Glomerular endothelial cell (primary cell): Measurements from ENCODE around the gene ACP1. TPM values are rescaled to one million over a fixed set of nuclear protein-coding genes. Genes with fewer than 3 reads are reported as not detected.

Experiments
- DNase-seq: peaks from one replicate; pipeline ENCODE4 v3.0.0-alpha.2; 2011; ENCODE audit warnings: low read depth, low spot score; ENCODE audit errors: extremely low read depth
- total RNA-seq: library from RNA; depleted of rRNA; stranded (reverse); fragments of >200 nt; gene quantifications from 2 replicates; pipeline ENCODE4 v1.2.3, GENCODE V29; 2015

The ACP1 gene
- 84.5 and 88.9 TPM in 2 replicates for total RNA-seq

DNA sequence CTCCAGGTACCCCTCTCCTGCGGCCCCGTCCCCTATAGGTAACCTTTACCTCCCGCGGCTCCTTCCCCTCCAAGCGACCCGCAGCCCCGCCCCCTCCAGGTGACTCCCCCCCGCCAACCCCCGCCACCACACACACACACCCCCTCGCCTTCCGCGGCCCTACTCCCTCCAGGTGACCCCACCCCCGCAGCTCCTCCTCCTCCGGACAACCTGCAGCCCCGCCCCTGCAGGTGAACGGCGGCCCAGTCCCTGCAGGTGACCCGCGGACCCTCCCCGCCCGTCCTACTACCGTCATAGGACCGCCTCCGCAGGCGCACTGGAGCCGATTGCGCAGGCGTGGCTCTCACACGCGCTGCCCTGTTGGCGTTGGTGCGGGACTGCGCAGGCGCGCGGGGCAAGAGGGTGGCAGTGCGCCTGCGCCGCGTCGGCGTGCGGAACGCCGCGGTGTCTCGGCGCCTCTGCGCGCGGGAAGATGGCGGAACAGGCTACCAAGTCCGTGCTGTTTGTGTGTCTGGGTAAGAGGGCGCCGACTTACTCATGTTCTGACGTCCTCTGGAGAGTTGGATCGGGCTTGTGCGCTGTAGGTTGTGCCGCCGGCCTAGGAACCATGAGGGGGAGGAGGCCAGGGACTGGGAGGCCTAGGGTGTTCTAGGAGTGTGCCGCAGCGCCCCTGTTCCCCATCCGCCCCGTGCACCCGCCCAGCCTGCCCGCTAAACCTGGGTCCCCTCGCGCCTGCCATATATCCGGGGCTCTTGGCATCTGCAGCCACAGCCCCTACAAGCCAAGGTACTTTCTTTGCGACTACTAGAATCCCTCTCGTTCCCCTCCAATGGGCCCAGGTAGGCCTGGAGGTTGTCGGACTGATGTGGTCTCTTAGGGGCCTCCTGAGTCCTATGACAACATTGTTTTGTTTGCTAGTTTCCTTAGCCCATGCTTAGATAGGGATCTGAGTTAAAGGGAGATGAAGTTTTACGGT lies at the start of gene ACP1:
Gene ACP1, plus strand, starts transcription at position 455 of the 976 bp plus-strand sequence. Its CDS starts 18 bp downstream, at position 473.
- peak; percentile 48 for DNase-seq

DNA sequence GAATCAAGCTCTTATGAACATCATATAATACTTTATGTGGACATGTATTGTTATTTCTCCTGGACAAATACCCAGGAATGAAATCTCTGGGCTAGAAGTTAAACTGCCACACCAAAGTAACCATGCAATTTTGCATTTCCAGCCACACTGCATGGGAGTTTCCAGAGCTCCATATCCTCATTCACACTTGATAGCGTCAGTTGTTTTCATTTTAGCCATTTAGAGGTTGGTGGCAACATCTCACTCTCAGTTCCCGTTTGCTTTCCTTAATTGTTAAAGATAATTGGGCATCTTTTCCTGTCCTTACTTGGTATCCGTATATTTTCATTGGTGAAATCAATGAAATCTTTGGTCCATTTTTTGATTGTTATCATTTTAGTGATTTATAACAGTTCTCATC lies 48.7 kb upstream of the ACP1 start:
- DNase-seq = no peak

DNA sequence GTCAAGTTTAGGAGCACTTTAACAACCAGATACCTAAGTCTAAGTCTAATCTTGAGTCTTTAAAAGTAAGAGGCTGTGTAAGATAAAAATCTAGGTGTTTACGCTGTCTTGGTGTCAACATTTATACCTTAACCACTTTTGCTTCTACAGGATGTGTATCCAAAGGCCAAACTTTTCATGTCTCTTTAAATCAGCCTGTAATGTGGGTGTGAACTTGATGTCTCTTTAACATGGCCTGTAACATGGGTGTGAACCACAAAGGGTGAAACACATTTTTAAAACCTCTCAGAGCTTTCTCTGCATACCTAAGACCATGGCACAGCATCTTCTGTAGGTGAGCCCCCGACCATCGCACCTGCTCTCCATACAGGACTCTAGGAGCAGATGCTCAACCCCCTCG lies 41.3 kb upstream of the ACP1 start:
- no peak for DNase-seq

DNA sequence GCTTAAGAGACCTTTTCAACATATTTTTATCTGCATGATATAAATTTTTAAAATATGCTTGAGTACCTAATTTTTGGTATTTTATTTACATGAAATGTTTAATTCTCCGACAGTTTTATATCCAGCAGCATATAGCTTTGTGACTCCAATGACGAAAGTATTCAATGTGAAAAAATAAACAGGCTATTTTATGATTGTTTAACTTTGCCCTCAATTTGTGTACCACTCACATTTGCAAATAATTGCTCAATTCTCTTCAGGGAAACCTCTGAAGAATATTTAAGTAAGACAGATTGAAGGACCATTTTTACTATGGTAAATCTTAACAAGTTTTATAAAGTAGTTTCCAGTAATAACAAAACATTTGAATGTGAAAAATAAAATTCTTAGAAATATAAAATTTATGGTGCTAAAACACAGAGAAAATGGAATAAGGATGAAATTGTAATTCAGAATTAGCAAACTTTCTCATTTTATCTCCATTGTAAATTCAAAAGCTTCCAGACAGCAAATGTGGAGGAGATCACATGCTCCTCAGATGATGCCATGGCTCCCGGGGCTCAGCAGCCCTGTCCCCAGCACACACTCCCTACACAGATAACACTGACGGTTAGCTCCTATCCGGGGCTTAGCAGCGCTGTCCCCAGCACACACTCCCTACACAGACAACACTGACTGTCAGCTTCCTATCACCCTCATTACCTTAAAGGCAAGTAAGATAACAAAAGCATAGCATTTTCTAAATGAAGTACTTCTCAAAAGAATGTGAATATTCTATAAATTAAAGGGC lies 40.6 kb upstream of the ACP1 start:
- DNase-seq = no peak

DNA sequence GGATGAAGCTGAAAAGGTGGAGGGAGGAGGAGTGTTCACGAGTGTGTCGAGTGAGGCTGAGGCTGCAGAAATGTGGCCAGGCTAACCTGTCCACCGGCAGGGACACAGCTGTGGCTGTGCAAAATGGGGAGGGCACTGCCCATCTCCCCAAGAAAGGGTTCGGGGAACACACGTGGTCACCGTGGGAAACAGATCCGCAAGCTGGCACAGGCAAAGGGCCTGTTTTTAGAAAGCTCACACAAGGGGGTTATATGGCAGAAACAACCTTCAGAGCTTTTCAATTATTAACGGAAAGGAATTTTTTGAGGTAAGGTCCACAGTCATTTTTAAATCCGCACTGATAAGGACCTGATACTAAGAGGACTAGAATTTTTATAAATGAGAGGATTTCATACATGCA lies 36.6 kb upstream of the ACP1 start:
- no peak for DNase-seq

DNA sequence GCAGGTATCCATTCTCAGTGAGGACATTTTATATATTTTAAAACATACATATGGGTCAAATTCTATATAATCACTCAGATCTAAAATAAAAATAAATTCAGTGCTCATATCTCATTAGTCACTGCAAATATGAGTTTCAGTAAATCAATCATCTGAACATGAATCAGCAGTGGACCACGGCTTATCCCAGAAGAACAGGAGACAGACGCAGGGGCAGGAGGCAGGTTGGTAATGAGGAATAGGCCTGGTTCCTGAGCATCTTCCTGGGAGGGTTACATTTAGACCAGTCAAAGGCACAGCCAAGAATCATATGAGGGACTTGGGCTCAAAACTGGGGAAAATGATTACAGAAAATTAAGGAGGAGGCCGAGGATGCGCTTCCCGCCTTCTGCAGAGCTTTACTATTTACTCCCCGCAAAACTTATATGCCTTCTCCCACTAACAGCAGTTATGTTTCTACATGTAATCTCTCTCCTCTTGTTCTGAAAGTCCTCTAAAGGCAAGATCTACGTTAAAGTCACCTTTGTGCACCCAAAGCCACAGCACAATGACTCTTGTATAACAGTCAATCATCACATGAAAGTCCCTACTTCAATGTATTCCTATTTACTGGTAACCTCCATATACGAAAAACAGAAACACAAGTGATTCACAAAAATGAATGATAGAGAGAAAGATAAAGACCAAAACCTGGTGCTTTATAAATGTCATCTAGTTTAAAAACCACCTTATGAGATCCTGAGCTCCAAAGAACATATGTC lies 36.0 kb upstream of the ACP1 start:
- no peak for DNase-seq

DNA sequence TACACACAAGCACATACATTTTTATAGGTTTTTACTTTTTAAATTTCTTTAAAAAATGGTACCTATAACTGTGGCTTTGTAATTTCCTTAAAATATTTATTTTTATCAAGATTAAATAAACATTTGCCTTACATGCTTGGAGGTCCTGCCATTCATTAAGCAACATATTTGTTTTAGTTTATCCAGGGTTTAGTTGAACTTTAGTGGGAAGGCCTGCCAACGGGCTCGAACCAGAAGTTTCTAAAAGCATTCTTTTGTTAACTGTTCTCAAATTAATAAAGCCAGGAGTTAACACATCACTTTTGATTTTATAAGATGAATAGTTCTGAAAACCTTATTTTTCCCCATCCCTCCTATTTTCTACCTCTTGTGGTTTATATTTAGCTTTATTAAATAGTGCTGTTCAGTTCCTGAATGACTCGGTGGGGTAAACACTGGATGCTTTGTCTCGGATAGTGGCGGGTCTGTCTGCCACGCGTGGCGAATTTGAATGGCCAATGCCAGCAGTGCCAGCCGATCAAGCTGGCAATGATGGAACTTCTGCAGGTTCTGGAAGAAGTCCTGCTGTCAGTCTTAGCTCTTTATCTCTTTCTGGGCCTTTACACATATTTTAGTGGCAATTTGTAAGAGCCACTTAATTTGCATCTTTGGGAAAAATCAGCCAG lies 33.1 kb upstream of the ACP1 start:
- DNase-seq = no peak

DNA sequence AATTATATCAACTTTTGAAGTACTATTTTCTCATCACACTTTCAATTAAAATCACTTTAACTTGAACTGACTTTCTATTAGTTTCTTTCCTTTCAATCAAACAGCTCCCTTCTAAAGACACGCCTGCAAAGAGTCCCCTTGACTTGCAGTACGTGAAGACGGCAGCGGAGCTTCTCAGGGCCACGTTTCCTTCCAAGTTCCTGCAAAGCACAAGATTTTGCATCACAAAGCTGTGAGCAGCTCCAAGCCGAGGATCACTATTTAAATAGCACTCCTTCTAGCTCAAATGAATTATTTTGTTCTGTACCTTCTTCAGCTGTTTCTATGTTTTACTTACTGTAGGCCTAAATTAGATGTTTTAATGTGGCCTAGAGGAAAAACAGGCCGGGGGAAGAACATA lies 31.7 kb upstream of the ACP1 start:
- no peak for DNase-seq

DNA sequence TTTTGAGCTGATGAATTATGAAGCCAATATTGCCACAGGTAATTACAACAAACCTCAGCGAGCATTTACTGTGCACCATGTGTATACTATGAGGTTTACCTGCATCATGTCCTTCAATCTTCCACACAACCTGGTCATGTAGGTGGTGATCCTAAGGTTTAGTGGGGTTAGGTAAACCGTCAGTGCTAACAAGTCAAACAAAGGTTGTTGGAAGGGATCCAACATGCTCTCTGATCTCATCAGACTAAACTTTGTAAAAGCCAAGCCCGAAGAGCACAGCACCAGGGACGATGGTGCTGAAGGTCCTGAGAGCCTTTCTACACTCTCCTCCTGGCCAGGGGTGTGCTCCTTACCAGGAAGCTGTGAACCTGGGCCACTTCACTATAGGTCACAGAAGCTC lies 30.3 kb upstream of the ACP1 start:
- DNase-seq = no peak

DNA sequence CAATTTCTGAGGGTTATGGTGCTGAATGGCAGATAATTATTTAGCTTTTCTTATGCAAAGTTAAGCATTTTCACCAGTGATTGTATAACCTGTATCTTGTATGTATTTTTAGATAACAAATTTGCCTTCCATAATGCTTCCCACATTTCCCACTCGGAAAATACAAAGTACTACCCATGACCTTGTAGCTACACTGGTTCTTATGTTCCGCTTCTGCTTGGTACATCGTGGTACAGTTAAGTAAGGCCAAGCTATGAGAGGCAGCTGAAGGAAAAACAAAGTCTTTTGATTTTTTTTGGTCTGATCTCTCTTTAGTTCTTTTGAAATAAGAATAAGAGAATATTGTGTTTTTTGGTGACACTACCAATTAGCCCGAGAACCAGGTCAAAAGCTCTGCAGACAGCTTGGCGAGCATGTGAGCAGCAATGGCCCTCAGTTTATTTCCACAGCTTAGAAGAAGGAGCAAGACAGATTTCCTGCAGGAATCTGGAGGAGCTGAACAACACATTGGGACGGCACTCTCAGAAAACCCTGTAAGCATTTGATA lies 27.7 kb upstream of the ACP1 start:
- DNase-seq = no peak

DNA sequence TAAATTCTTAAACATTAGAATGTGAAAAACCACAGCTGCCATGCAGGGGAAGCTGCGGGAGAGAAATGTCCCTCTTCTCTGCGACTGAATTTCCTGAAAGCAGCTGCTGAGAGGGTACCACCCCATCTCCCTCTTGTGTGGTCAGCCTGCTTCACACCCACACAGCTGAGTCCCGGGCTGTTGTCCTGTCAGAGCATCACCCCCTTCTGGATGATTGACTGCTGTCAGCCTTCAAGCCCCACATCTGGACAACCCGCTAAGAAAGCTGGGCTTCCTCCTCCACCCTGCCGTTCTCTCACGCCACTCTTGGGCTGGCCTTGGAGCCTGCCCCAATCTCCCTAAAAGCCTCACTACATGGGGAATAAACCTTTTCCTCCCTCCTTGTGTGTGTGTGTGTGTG lies 26.9 kb upstream of the ACP1 start:
- no peak for DNase-seq

DNA sequence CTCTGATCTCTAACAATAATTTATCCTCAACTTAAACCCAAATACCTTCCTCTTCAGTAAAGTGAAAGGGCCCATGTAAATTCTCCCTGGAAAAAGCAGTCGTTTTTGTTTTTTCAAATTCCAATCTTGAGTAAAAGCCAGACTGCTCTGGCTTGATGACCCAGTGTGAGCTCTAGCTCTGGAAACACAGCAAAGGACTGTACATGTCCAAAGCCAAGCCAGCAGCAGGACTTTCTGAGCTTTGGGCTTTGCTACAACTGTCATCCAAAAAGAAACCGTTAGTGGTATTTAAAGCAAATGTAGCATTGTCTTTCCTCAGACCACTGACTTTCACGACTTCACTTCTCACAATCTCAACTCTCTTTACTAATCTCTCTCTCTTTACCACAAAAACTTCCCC lies 26.3 kb upstream of the ACP1 start:
- DNase-seq = no peak

DNA sequence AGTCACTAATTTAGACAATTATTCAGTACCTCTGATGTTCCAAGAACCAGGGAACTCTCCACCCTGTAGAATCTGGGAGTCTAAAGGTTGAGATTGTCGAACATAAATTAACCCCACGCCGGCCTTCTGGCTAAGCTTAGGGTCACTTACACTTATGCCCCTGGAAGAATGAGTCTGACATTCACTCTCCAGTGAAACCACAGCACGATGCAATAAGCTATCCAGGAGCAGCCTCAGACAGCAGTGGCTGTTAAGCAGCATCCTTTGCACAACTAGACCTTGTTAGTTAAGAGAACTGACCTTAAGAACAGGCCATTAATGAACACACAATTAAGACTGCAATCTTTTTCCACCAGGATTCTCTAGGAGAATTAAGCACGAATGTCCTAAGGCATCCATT lies 25.9 kb upstream of the ACP1 start:
- DNase-seq = no peak

DNA sequence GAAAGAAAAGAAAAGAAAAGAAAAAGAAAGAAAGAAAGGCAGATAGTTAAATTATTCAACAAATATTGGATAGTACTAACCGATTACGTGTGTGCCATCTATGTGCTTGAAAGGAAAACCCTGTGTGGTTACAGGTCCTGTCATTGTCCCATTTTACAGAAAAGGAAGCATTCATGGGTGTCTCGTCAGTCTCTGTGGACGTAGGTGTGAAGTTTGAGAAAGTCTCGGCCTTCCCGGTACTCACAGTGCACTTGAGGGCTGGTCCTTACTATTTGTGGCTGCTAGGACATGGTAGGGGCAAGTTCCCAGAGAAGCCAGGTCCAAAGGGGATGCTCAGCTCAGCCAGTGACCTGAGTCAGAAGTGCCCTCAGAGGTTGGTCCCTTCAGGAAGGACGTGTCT lies 20.2 kb upstream of the ACP1 start:
- DNase-seq = no peak

DNA sequence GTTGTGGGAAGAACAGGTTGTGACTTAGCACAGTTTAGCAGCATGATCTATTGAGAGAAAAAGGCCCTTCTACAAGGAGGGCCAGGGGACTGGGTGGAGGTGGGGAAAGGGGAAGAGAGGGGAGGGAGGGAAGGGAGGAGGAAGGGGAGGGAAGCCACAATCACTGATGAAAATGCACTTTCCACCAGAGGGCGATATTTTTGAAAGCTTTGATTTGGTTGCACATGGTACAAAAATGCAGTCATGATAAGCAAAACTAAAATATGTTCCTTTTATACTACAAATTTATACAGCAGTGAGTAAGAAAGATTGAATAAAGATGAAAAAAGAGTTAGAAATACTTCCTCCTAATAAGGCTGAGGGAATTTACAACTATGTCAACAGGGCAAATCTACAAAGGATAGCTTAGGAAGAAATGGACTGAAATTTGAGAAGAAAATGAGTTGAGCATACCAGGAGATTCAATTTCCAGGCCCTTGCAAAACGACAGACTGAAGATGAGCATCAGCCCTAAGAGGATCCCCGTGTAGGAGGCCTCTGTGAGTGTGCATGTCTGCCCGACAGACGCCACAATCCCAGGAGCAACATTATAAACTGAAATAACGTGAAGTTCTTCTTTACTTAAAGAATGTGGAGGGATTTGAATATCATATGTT lies 18.1 kb upstream of the ACP1 start:
- peak; percentile 36 for DNase-seq

DNA sequence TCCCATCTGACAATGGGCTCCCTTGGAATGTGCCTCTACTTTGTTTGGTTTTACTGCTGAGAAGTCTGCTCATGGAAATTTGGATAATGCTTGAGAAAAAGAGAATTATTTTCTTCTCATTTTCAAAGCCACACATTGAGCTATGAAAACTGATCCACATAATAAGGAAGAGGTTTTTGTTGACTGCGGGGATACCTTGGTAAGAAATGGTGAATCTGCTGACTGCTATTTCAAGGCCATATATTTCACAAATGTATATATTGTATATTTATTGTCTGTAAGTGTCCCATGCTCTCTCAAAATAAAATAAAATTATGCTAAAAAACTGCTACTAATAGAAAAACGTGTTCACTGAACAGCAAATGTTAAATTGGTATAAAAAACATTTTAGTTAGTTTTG lies 16.0 kb upstream of the ACP1 start:
- DNase-seq = no peak

DNA sequence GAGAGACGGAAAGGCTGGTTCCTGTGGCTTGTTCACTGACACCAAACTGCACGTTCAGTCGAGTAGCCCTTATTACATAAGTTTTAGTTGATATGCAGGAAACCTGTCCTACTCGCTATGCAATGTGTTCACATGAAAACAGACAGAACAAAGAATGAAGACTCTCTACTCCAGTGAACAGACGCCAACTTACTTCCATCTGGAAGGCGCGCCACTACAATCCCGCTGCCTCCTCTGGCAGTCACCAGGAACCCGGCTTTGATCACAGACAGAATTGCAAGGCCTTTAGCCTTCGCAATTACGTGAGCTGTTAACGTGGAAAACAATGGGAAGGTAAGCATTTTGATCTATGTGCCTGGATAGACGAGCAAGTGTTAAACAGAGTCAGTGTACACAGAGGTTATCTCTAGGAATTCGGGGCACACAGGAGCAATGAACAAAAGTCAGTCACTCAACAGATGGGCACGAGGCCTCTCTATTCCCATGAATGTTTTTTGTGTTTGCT lies 15.2 kb upstream of the ACP1 start:
- DNase-seq = no peak

DNA sequence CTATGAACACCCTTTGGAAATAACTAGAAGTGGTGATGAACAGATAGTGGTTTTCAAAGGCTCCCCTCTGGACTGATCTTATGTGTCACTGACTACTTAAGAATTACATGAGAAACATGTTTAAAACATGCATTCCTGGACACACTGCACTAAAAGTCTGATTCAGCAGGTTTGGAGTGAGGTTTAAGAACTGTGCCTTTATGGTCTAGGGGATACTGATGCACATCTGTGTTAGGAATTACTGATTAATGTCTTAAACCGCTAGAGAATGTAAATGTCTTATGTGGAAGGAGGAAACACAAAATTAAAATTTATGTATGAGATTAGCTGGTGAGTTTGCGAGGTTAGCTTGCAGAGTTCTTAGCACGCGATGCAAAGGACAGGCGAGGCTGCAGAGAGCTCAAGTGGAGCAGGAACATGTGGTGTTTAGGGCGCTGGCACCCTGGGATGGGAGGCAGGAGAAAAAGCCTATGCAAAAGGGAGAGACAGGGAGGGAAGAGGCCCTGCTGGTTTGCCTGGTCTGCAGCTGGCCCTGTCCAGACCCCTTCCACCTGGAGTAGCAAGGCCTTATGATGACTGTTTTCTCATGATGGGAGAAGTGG lies 12.6 kb upstream of the ACP1 start:
- DNase-seq = no peak

DNA sequence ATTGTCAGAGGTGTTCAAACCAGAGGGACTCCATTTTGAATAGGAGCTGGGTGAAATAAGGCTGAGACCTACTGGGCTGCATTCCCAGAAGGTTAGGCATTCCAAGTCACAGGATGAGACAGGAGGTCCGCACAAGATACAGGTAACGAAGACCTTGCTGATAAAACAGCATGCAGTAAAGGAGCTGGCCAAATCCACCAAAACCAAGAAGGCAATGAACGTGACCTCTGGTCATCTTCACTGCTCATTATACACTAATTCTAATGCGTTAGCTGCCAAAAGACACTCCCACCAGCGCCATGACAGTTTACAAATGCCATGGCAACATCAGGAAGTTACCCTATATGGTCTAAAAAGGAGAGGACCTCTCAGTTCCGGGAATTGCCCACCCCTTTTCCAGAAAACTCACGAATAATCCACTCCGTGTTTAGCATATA lies 11.5 kb upstream of the ACP1 start:
- DNase-seq = no peak
